HG03575 (cell line): ENCODE results near the gene CEND1.

ENCODE experiments used
- ATAC-seq: cut with Tn5 transposase; IDR thresholded peaks from one replicate; pipeline ENCODE4 v1.9.1; 2021; ENCODE audit not compliant: unreplicated experiment, insufficient number of reproducible peaks, low FRiP score; ENCODE audit errors: extremely low read depth

Gene CEND1

DNA sequence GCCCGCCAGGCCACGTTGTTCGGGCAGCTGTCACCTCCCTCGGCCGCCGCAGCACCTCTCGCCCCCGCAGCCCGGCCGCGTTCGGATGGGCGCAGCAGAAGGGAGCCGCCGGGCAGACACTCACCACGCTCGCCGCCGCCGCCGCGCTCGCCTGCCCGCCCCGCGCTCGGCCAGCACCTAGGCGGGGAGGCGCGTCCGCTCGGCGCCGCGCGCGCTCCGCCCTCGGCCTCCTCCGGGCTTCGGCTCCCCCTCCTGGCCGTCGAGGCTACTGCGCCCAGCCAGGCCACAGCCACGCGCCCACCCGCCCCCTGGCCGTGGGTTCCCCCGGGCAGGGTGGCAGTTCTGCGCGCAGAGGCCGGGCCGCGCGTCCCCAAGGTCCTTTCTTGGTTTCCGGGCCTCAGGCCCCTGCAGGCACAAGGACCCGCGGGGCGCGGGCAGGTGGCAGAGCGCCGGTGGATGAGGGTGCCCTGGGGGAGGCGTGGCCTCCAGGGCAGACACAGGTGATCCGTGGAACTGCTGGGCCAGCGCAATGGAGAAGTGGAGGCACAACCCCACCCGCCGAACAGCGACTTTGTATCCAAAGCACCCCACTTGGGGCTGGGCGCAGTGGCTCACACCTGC, 8.3 kb upstream of the CEND1 start, which contains the start of gene SLC25A22:
Gene SLC25A22 (minus strand): TSS at position 189 of the 621 bp plus-strand sequence. CDS start 3,275 bp downstream, outside the sequence.
- no peak for ATAC-seq

DNA sequence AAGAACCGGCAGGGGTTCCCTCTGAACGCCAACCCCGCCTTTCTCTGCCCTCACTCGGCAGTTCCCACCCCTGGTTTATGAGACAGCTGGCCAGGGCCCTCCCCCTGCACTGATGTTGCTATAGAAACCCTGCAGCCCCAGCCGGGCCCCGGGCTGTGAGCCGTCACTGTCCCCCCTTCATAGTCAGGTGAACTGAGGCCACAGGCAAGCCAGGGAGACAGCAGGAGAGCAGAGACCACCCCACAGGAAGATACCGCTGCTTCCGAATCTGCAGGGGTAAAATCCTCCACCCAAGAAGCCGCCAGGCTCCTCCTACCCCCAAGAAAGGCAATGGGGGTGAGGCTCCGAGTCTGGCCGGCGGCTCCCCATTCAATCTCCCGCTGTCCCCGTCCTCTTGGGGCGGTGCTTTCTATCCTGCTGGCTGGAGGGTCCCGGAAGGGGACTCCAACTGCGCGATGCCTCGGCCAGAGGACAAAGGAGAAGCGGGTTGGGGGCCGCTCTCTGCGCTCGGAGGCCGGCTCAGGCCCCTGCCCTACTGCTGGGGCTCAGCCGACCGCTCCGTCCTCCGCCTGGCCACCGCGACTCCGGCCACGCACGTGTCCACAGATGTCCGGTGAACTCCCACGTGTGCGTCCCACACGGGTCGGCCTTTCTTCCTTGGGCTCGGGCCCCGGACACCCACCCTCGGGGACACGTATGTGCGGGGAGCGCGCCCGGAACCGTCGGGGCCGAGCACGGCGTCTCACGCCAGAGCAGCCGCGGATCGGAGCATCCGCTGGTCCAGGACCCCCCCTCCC, 7.6 kb upstream of the CEND1 start:
- ATAC-seq, result no peak

DNA sequence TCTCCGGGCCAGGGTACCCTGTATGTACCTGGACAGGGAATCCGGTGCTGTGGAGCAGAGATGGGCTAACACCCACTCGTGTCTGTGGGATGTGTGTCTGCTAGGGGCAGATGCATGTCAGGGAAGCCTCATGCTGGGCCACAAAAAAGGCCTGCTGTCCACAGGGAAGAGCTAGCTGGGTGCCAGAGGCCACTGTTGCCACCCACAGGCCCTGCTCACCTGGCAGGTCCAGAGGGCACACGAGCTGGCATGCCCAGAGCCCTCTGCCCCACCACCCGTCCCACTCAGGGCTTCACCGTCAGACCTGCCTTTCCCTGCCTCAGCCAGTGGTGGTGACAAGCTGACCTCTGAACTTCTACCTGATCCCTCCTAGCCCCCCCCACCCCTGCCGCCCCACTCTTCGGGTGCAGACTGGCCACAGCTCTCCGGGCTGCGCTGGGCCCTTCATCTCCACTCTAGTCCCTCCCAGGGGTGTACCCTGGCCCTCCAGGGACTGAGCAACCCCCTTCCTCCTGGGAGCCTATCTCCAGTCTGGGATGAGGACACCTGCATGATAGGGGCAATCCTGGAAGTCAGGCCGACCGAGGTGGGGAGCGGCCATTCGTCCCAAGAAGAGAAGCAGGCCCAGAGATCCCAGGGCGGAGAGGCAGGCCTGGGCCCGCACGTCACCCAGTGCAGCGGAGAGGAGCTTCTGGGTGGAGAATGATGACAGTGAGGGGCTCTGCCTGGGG, 6.8 kb upstream of the CEND1 start:
- ATAC-seq, result no peak

DNA sequence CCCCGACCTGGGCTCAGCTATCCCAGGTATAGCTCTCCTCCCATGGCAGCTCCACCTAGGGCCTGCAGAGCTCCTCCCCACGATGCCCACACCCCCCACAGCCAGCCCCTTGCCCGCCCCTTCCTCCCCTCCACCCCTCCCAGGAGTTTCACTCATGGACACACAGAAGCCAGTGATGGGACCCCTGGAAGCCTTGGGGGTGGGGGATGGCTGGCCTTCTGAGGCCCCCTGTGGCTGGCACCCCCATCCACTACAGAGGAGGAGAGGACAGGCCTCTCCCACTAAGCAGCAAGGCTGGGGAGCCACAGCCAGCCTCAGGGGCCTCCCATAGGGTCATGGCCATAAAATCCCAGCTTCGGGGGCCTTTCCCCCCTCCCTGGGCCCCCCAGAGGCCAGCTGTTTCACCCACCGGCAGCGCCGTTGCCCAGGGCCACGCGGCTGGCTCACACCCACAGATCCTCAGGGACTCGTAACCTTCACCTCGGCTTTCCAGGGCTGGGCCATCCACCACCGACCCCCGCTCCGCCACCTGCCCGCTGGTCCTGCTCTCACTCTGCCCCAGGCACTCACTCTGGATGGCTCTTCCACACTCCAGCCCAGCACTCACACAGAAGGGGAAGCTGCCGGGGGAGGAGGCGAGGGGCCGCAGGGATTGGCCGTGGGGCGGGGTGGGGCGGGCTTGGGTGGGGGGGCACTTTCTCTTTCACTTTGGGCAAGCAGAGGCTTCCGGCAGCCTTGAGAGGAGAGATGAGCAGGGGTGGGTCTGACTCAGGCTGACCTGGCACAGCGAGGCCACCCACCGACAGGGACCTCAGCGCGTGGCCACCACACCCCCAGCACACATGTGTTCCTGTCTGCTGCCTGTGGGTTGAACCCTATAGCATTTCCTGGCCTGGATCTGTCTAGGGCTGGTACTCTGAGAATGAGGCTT, 6.0 kb upstream of the CEND1 start:
- no peak for ATAC-seq

DNA sequence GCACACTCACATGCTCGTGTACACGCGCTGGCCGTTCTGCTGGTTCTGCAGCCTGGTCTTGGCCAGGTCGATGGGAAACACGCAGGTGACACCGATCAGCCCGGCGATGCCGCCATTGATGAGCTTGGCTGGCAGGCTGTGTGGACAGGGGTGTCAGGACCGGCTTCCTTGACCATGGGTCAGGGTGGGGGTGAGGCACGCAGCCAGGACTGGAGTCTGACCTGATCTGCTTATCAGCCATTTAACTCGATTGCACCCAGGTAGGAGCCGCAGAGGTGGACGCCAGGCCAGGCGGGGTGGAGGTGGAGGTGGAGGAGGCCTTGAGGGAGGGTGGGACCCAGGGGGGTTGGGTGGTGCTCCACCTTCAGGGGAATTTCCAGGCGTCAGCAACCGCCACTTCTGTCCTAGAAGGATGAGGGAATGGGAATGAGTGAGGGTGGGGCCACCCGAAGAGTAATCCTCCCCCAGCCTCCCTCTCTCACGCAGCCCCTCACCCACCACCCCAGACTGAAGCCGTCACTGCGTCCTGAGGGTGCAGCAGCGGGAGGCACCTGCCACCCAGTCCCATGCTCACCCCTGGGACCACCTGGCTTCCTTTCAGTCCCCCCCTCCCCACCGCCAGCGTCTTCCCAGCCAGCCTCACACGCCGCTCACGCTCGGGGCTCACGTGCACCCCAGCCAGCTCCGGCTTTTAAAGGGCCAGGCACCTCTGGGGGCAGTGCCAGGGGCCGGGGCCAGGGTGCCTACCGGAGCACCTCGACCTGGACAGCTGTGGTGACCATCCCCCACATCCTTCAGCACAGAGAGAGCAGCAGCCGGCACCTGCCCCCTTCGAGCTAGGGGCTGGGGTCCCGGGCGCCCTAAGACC, 5.1 kb upstream of the CEND1 start:
- no peak for ATAC-seq

DNA sequence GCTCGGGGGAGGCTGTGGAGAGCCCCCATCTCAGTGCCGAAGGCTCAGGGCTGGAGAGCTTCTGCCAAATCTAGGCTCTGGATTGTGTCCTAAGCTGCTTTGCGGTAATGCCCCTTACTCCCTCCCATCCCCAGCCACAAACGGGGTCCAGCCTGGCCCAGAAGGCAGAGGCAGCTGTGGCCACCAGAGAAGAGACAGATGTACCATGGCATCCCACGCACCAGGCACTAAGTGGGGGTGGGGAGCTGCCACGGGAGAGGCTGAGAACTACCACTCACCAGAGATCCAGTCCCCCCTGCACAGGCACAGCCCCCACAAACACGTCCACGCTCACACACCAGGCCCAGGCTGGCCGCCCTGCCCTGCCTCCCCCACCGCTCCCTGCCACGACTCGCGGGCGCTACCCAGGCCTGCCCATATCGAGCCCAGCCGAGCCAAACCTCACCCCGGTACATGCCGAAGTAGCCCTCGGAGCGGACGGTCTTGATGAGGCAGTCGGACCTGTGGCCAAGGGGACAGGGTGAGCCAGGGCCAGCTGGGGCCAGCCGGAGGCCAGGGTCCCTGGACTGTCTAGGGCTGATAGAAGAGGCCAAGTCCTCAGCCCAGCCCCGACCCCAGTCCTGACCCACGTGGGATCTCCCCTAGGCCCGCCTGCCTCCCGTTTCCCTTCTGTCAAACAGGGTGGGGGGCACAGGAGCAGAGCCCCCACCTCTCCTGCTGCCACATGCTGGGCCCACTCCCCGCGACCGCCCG, 4.3 kb upstream of the CEND1 start:
- no peak for ATAC-seq

DNA sequence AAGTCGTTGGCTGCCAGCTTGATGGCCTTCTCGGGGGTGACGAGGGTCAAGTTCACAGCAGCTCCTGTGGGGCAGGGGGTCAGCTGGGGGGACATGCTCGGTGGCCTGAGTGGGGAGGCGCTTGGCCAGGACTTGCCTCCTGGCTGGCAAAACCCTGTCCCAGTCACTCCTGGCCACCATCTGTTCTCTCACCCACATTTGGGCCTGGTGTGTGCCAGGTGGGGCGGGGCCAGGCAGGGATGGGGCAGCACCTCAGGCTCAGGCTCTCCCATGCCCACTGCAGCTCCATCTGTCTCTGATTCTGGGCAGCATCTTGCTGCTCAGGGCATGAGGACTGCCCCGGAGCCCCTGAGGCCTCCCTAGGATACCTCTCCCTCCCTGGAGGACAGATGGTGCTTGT, 3.7 kb upstream of the CEND1 start:
- no peak for ATAC-seq

DNA sequence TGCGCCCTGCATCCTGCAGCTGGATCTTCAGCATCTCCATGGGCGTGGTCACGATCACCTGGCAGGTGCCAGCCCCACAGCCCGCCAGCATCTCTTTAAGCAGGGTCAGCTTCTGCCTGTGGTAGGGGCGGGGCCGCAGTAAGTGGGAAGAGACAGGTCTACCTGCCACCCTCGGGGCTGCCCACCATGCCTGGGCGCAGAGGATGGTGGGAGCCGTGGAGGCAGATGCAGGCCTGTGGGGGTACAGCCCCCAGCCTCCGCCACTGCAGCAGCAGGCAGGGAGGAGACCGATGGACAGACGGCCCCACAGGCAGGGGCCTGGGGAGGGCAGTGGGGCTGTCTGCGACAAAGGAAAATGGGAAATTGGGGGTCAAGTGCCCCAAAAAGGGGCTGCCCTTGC, 3.0 kb upstream of the CEND1 start:
- ATAC-seq, result no peak

DNA sequence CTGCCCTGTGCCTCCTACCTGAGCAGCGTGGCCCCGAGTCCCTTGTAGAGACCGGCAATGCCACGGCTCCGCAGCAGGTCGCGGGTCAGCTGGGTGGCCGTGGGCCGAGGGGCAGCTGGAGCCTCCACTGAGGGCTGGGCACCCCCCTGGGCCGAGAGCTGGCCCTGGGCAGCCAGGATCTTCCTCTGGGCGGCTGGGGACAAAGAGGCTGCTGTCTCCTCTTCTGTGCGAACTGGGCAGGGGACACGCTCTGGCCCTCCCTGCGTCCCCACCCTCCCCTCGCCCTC, 2.6 kb upstream of the CEND1 start:
- no peak for ATAC-seq

DNA sequence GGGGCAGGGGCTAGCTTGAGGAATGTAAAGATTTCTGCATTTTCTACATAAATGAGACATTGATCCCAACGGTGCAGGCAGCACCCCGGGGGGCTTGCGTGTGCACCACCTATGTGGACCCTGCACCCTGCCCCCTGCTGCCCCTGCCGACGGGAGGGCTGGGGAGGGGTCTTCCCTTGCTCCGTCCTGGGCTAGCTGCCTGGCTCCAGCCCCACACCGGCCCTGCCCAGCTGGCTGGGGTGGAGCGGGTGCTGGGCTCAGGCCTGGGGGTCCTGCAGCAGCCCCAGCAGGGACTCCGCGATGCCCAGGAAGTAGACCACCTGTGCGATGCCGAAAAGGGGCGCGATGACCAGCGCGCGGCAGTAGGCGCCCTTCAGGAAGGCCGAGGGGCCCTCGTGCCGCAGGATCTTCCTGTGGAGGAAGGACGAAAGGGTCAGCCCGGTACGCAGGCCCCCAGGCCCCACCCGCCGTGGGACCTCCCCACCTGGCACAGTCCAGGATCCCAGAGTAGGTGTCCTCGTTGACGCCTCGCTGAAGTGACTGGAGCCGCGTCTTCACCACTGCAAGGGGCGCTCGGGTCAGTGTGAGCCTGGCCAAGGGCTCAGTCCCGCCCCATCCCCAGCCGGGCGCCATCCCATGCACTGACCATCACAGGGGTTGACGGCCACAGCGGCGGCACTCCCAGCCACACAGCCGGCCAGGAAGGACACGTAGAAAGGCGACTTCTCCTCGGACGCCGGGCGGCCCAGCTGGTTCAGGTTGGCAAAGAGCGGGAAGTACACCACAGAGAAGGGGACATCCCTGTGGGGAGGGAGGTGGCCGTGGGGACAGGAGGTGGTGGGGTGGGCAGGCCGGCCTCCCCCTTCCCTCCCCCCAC, 2.0 kb upstream of the CEND1 start:
- ATAC-seq, result no peak

DNA sequence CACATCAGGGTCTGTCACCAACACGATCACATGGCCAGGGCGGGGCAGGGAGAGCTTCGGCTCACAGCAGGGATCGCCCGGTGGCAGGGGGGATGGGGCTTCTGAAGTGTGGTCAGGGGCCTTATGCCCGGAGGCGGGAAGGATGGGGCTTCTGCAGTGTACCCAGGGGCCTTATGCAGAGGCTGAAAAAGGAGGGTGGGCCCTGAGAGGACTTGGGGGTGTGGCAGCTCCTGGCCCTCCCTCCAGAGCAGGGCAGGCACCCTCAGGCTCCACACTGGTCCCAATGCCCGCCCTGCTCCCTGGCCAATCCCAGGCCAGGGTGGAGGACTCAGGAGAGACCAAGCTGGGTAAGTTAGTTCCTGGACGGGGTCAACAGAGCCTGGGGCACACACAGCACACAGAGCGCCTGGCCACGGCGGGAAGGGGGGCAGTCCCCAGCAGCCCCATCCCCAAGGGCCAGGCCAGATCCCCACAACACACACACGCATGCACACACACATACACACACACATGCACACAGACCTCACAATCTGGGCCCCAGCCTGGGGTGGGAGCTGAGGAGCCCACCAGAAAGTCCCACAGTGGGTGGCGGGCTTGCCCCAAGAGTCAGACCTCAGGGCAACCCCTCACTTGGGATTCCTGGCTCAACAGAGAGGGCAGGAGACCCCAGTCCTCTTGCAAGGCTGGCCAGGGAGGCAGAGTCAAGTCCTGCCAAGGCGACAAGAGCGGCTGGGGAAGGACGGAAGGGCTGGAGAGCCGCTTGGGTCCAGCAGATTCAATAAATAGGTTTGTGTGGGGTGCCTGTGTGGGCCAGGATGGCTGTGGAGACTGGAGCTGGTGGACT, 1.1 kb upstream of the CEND1 start:
- ATAC-seq, result no peak

DNA sequence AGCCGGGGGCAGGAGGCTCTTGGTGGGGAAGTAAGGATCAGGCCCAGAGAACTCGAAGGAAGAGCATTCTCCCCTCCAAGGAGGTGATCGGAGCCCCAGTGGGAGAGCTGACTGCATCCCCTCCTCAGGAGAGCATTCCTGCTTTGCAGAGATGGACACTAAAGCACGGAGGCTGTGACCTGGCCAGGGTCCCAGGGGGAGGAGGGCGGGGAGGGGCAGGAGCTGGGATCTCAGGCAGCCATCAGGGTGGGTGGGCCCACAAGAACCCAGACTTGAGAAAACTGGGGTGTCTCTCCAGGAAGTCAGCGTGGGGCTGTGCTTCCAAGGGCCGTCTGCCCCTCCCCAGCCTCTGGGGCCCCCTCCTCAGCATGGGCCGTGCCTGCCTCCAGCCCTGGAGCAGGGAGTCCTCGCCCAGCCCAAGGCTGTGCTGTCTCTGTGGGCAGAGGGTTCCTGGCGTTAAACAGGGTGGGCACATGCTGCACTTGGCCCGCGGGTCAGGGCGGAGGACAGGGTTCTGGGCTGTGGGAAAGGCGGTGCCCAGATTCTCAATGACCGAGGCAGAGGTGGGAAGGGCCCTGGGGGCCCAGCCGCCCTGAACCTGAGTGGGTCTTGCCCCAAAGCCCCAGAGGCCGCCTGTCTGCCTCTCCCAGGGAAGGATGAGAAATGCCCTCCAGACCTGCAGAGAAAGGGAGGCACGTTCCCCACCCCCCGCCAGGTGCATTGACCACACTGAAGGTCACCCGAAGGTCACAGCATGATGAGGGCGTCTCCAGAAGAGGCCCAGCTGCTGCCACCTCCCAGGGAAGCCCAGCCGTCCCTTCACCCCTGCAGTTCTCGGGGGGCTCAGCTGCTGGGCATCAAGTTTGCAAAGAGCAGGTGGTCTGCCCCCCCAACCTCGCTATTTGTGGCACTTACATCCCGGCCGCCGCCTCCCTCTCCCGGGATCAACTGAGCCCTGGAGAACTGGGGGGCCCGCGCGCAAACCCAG, 643 bp downstream of the CEND1 start:
- no peak for ATAC-seq

DNA sequence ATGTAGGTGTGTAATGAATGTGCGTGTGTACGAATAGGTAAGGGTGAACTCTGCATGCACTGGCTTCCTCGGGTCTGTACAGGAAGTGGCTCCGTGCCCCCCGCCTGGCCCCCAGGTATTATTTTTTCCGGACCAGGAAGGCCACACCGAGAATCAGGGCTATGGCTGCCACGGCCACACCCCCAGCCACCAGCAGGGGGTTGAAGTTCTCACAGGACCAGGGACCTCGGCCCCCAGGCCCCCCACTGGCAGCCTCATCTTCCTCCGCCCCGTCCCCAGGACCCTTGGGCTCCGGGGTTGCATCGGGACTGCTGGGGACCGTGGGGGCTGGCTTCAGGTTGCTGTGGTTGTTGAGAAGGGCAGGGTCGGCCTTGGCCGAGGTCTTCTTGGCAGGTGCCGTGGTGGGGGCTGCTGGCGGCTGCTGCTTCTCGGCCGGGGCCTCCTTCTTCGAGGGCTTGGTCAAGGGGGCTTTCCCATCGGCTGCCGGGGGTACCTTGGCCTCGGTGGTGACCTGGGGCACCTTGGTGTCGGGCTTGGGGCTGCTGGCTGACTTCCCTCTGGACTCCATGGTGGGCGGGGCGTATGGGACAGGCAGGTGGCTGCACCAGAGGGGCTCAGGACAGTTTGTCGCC, 1.8 kb downstream of the CEND1 start:
- ATAC-seq, result no peak

DNA sequence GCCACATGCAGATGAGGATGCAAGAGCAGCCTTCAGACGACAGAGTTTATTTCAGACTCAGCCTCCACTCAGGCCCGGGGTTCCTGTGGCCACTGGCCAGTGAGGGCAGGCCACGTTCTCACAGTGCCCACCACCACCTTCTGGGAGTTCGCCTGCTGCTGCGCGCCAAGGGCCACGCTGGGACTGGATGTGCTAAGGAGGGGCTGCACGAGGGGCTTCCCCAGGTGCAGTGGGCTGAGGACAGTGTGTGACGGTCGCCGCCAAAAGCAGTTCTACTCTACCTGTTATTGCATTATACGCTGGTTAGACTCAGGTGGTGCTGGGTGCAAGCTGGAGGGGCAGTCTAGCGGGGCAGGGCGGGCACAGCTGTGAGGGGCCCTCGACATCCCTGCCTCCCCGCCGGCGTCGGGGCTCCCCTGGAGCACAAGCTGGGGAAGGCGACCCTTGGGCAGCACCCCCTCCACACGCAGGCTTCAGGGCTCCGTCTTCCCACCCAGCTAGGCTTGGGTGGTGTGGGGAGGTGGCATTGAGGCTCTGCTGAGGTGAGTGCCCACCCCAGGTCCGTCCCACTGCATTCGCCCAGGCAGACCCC, 2.7 kb downstream of the CEND1 start:
- no peak for ATAC-seq
